ENCODE results near the gene NRXN3. TPM values are rescaled to one million over a fixed set of nuclear protein-coding genes. Genes with fewer than 3 reads are reported as not detected.

Gene NRXN3
- total and polyA plus RNA-seq, 8 donors: 0.53 to 2.5 (median 1.5) TPM

- no peak overlapping the region for H3K4me3 ChIP-seq
- intact Hi-C loops (cut with DNase I): no loop called here
- WGBS, 2 donors: 94 to 95% methylated on average over 13 of the region's 13 CpGs
- peaks cover 0 to 4% (median 0%) of the 10 kb centered on the region in 3 donors for H3K4me1 ChIP-seq
- H3K36me3 ChIP-seq: no peaks in the 10 kb centered on the region
- H3K27ac ChIP-seq: no peak overlapping the region
- DNase-seq: no peak
- no peaks in the 10 kb centered on the region for H3K9me3 ChIP-seq
- ATAC-seq: no peak
- no peak for TF ChIP-seq CTCF (IDR thresholded peaks at IDR 0.05)
- no peak for FAIRE-seq
- no peaks in the 10 kb centered on the region for H3K27me3 ChIP-seq
Observed at GRCh38 chr14:79466938-79467527, 1296.9 kb downstream of the NRXN3 start.

GRCh38 chr14:79467835-79468234 lies 1297.7 kb downstream of the NRXN3 start:
- WGBS, 2 donors: 69 to 77% methylated on average over 2 of the region's 2 CpGs

GRCh38 chr14:79468486-79468885 lies 1298.3 kb downstream of the NRXN3 start:
- H3K27ac ChIP-seq: no peak overlapping the region
- TF ChIP-seq CTCF (IDR thresholded peaks at IDR 0.05): no peak
- FAIRE-seq (no peak), ATAC-seq (no peak), DNase-seq (no peak)
- intact Hi-C loops (cut with DNase I): no loop called here
- WGBS, 2 donors: 94 to 95% methylated on average over 3 of the region's 3 CpGs
- H3K4me3 ChIP-seq: no peak overlapping the region
- H3K36me3 ChIP-seq: no peaks in the 10 kb centered on the region
- H3K27me3 ChIP-seq: no peaks in the 10 kb centered on the region
- H3K9me3 ChIP-seq: no peaks in the 10 kb centered on the region
- peaks cover 0 to 4% (median 0%) of the 10 kb centered on the region in 3 donors for H3K4me1 ChIP-seq

More at GRCh38 chr14:79467835-79468234, 1297.7 kb downstream of the NRXN3 start:
- H3K36me3 ChIP-seq: no peaks in the 10 kb centered on the region
- no peak for ATAC-seq
- no peak for DNase-seq
- intact Hi-C loops (cut with DNase I): no loop called here
- no peak for FAIRE-seq
- H3K4me1 ChIP-seq: peaks cover 0 to 4% (median 0%) of the 10 kb centered on the region in 3 donors
- no peak for TF ChIP-seq CTCF (IDR thresholded peaks at IDR 0.05)
- no peak overlapping the region for H3K27ac ChIP-seq
- H3K4me3 ChIP-seq: no peak overlapping the region
- H3K27me3 ChIP-seq: no peaks in the 10 kb centered on the region
- H3K9me3 ChIP-seq: no peaks in the 10 kb centered on the region

GRCh38 chr14:79473651-79474050 lies 1303.5 kb downstream of the NRXN3 start:
- WGBS, 2 donors: 84 to 87% methylated on average over 5 of the region's 5 CpGs
- ATAC-seq: no peak
- FAIRE-seq: no peak

More at GRCh38 chr14:79473651-79474050, 1303.5 kb downstream of the NRXN3 start:
- TF ChIP-seq CTCF (IDR thresholded peaks at IDR 0.05): no peak
- no peaks in the 10 kb centered on the region for H3K27me3 ChIP-seq
- intact Hi-C loops (cut with DNase I): no loop called here
- no peaks in the 10 kb centered on the region for H3K4me1 ChIP-seq
- H3K36me3 ChIP-seq: no peaks in the 10 kb centered on the region
- H3K9me3 ChIP-seq: no peaks in the 10 kb centered on the region
- no peak overlapping the region for H3K27ac ChIP-seq
- H3K4me3 ChIP-seq: no peak overlapping the region
- no peak for DNase-seq

Data from pancreas (tissue), 10 donors.